ENCODE data around the gene ZNF793. TPM values are rescaled to one million over a fixed set of nuclear protein-coding genes. Genes with fewer than 3 reads are reported as not detected.

Gene ZNF793
- total RNA-seq, 2 donors from 2014 or later = 3.4 to 3.5 TPM

DNA sequence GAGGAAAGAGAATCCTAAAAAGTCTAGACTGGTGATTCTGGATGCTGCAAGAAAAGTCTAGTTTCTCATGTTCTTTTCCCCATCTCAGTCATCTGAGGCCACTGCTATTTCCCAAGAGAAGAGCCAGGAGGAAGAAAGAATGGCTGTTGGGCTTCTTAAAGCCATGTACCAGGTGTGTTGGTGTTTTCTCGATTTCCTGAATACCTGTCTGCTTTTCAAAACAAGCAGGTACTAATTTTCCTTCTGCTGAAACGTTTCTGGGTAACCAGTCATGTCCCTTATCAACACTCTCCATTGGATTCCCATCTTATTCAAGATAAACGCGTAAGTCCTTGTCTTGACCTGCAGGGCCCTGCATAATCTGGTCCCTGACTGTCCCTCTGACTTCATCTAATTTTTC, 36.5 kb upstream of the ZNF793 start:
- Histone ChIP-seq H3K4me1 (peaks cover 0 to 22% of the 10 kb centered on the region in 2 donors), H3K36me3 (peaks cover 4% of the 10 kb centered on the region), H3K27ac (peak overlapping the region in 1 of 2 donors; percentile 94), H3K27me3 (no peaks in the 10 kb centered on the region), H3K9me3 (peaks cover 0 to 3% of the 10 kb centered on the region in 2 donors), H3K4me3 (peak overlapping the region in 1 of 2 donors; percentile 85)
- TF ChIP-seq, protein P1, sequence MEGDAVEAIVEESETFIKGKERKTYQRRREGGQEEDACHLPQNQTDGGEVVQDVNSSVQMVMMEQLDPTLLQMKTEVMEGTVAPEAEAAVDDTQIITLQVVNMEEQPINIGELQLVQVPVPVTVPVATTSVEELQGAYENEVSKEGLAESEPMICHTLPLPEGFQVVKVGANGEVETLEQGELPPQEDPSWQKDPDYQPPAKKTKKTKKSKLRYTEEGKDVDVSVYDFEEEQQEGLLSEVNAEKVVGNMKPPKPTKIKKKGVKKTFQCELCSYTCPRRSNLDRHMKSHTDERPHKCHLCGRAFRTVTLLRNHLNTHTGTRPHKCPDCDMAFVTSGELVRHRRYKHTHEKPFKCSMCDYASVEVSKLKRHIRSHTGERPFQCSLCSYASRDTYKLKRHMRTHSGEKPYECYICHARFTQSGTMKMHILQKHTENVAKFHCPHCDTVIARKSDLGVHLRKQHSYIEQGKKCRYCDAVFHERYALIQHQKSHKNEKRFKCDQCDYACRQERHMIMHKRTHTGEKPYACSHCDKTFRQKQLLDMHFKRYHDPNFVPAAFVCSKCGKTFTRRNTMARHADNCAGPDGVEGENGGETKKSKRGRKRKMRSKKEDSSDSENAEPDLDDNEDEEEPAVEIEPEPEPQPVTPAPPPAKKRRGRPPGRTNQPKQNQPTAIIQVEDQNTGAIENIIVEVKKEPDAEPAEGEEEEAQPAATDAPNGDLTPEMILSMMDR (IDR thresholded peaks at IDR 0.05) = no peak
- no peak for DNase-seq (ENCODE audit: low spot score)

DNA sequence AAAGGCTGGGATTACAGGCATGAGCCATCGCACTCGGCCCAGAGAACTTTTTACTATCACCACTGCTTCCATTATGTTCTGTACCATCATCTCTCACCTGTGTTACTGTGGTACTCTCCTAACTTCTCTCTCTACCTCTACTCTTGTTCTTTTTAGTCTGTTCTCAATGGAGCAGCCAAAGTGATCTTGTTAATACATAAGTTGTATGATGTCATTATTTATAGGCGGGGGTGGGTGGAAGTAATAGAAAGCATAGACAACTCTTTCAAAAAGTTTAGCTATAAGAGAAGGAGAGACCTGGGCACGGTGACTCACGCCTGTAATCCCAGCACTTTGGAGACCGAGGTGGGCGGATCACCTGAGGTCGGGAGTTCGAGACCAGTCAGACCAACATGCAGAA, 34.6 kb upstream of the ZNF793 start:
- Histone ChIP-seq H3K27ac (no peak overlapping the region), H3K36me3 (peaks cover 22% of the 10 kb centered on the region), H3K27me3 (no peaks in the 10 kb centered on the region), H3K4me1 (peaks cover 0 to 15% of the 10 kb centered on the region in 2 donors), H3K9me3 (peaks cover 0 to 20% of the 10 kb centered on the region in 2 donors), H3K4me3 (no peak overlapping the region)
- TF ChIP-seq, protein P1 (IDR thresholded peaks at IDR 0.05) = no peak
- DNase-seq (ENCODE audit: low spot score) = no peak

DNA sequence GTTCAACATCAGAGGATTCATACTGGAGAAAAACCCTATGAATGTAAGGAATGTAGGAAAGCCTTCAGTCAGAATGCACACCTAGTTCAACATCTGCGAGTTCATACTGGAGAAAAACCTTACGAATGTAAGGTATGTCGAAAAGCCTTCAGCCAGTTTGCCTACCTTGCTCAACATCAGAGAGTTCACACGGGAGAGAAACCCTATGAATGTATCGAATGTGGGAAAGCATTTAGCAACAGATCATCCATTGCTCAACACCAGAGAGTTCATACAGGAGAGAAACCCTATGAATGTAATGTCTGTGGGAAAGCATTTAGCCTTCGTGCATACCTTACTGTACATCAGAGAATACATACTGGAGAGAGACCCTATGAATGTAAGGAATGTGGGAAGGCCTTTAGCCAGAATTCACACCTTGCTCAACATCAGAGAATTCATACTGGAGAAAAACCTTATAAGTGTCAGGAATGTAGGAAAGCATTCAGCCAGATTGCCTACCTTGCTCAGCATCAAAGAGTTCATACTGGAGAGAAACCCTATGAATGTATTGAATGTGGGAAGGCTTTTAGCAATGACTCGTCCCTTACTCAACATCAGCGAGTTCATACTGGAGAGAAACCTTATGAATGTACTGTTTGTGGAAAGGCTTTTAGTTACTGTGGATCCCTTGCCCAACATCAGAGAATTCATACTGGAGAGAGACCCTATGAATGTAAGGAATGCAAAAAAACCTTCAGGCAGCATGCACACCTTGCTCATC, 22.2 kb upstream of the ZNF793 start:
- TF ChIP-seq, protein P1 (IDR thresholded peaks at IDR 0.05) = no peak
- no peak for DNase-seq (ENCODE audit: low spot score)
- Histone ChIP-seq H3K36me3 (peaks cover 66% of the 10 kb centered on the region), H3K4me3 (no peak overlapping the region), H3K27me3 (no peaks in the 10 kb centered on the region), H3K27ac (no peak overlapping the region), H3K9me3 (peaks cover 62 to 100% of the 10 kb centered on the region in 2 donors), H3K4me1 (no peaks in the 10 kb centered on the region)

DNA sequence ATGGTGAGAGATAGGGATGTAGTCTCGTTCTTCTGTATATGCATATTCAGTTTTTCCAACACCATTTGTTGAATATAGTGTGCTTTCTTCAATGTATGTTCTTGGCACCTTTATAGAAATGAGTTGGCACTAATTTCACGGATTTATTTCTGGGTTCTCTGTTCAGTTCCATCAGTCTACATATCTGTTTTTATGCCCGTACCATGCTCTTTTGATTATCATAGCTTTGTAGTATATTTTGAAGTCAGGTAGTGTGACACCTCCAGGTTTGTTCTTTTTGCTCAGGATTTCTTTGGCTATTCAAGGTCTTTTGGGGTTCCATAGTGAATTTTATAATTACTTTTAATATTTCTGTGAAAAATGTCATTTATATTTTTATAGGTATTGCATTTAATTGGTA, 14.5 kb upstream of the ZNF793 start:
- no peak overlapping the region for H3K4me3 ChIP-seq
- H3K27me3 ChIP-seq = no peaks in the 10 kb centered on the region
- H3K9me3 ChIP-seq = peaks cover 5 to 84% of the 10 kb centered on the region in 2 donors
- H3K36me3 ChIP-seq = no peaks in the 10 kb centered on the region
- no peaks in the 10 kb centered on the region for H3K4me1 ChIP-seq
- TF ChIP-seq, protein P1 (IDR thresholded peaks at IDR 0.05) = no peak
- DNase-seq (ENCODE audit: low spot score) = no peak
- H3K27ac ChIP-seq = no peak overlapping the region

DNA sequence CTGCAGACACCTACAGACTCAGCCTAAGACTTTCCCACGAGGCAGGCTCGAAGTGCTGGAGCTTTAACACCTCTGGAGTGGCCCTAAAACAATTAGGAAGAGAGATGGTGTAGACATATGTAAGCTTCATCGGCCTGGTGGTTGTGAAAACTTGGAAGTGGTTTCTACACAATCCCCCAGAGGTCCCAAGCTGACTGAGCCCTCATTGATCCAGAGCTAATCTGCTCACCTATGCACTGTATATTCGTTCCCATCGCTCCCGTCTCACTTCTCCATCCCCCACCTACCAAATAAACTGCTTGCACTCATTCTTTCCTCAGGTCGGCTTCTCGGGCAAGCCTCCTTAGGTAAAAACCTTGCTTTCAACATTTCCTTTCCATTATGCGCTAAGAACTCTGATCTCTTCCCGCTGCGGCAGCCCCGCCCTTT, 767 bp upstream of the ZNF793 start:
- Histone ChIP-seq H3K4me3 (peak overlapping the region; percentile 59 to 67), H3K27ac (peak overlapping the region; percentile 88 to 91), H3K27me3 (no peaks in the 10 kb centered on the region), H3K9me3 (no peaks in the 10 kb centered on the region), H3K4me1 (peaks cover 0 to 10% of the 10 kb centered on the region in 2 donors), H3K36me3 (no peaks in the 10 kb centered on the region)
- DNase-seq (ENCODE audit: low spot score) = no peak
- TF ChIP-seq, protein P1 (IDR thresholded peaks at IDR 0.05) = no peak

DNA sequence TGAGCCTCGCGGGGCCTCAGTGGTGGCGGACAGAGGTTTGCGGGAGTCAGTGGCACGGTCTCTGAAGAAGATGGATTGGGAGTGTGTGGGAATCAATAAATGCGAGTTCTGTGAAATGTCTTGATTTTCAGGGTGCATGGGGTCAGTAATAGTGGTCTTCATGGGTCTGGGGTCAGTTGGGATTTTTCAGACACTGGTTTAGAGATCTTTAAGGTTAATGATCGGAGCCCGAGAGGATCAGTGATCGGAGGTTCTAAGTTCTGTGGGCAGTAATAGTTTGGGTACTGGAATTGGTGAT, 377 bp downstream of the ZNF793 start:
- peaks cover 7% of the 10 kb centered on the region for H3K36me3 ChIP-seq

More for the DNA sequence above, 377 bp downstream of the ZNF793 start:
- Histone ChIP-seq H3K9me3 (no peaks in the 10 kb centered on the region), H3K27ac (peak overlapping the region; percentile 88 to 91), H3K27me3 (no peaks in the 10 kb centered on the region), H3K4me3 (peak overlapping the region; percentile 59 to 67), H3K4me1 (peaks cover 0 to 10% of the 10 kb centered on the region in 2 donors)
- TF ChIP-seq, protein P1 (IDR thresholded peaks at IDR 0.05) = no peak
- no peak for DNase-seq (ENCODE audit: low spot score)

All from right atrium auricular region (tissue), 2 donors.